SH-SY5Y (cell line): ENCODE measurements around the gene FBXW4.

Source experiments
- GATA2 ChIP-seq: IDR thresholded peaks from 2 replicates; pipeline ENCODE4 v1.6.1; 2011; ENCODE audit warnings: mild to moderate bottlenecking, low read depth, low read length
- GATA3 ChIP-seq: IDR thresholded peaks from 2 replicates; pipeline ENCODE4 v1.6.1; 2011; ENCODE audit warnings: low read depth, mild to moderate bottlenecking, low read length, moderate library complexity

GRCh38 chr10:101660256-101660655, 34.7 kb downstream of the FBXW4 start:
- TF ChIP-seq GATA2: no peak
- no peak for TF ChIP-seq GATA3
